IPS-NIHi11 (cell line): ENCODE results near the gene ATP13A2.

Experiments used
- DNase-seq: peaks from one replicate; pipeline ENCODE4 v3.0.0; 2012; ENCODE audit warnings: mixed read lengths, low spot score

ATP13A2 gene, protein sequence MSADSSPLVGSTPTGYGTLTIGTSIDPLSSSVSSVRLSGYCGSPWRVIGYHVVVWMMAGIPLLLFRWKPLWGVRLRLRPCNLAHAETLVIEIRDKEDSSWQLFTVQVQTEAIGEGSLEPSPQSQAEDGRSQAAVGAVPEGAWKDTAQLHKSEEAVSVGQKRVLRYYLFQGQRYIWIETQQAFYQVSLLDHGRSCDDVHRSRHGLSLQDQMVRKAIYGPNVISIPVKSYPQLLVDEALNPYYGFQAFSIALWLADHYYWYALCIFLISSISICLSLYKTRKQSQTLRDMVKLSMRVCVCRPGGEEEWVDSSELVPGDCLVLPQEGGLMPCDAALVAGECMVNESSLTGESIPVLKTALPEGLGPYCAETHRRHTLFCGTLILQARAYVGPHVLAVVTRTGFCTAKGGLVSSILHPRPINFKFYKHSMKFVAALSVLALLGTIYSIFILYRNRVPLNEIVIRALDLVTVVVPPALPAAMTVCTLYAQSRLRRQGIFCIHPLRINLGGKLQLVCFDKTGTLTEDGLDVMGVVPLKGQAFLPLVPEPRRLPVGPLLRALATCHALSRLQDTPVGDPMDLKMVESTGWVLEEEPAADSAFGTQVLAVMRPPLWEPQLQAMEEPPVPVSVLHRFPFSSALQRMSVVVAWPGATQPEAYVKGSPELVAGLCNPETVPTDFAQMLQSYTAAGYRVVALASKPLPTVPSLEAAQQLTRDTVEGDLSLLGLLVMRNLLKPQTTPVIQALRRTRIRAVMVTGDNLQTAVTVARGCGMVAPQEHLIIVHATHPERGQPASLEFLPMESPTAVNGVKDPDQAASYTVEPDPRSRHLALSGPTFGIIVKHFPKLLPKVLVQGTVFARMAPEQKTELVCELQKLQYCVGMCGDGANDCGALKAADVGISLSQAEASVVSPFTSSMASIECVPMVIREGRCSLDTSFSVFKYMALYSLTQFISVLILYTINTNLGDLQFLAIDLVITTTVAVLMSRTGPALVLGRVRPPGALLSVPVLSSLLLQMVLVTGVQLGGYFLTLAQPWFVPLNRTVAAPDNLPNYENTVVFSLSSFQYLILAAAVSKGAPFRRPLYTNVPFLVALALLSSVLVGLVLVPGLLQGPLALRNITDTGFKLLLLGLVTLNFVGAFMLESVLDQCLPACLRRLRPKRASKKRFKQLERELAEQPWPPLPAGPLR

DNA sequence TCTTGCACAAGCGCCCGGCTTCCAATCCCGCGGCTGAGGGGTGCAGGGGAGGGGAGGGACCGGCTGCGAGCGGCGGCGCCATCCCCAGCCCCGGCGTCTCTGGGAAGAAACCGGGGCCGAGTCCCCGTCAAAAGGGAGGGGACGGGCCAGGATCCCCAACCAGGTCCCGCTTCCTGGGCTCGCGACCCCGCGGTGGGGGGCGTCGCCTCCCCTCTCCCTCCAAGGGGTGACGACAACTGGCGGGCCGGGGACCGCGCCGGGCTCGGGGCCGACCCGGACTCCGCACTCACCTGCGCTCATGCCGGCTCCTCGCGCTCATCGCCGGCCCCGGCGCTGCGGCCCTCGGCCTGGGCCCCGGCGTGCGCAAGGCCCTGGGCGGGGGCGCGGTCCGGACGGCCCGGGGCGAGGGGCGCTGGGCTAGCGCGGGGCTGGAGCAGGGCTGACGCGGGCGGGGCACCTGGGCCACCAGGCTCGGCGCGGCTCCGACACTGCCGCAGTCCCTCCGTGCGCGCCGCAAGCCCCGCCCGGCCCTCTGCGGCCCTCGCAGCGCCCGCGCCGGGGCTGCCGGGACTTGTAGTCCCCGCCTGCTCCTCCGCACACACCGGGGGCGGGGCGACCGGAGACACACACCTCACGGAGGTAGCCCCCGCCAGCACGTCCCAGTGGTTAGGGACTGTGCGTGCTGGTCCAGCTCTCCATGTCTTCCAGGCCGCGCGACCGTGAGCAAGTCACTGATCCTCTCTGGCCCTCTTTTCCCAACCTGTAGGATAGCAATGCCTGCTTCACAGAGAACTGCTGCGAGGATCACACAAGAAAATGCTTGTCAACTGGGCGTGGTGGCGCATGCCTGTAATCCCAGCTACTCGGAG is at the start of gene ATP13A2:
Gene ATP13A2, minus strand, starts transcription at position 490 of the 869 bp plus-strand sequence. Its CDS starts 190 bp downstream, at position 300.
- peak; percentile 95 for DNase-seq

DNA sequence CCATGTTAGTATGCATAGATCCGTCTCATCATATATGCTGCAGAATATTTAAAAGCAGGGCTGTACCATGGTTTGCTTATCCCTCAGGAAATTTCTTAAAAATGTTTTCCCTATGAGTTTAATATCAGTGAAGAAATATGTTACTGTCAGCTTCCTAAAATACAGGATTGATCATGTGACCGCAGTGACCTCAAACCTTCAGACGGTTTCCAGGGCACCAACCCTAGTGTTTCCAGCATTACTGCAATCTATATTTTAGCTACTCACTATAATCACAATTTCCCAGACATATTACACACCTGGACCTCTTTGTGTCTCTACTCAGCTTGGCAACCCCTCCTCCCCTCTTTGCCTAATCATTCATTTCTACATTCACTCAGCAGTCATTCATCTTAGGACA is 49.8 kb upstream of the ATP13A2 start:
- no peak for DNase-seq

DNA sequence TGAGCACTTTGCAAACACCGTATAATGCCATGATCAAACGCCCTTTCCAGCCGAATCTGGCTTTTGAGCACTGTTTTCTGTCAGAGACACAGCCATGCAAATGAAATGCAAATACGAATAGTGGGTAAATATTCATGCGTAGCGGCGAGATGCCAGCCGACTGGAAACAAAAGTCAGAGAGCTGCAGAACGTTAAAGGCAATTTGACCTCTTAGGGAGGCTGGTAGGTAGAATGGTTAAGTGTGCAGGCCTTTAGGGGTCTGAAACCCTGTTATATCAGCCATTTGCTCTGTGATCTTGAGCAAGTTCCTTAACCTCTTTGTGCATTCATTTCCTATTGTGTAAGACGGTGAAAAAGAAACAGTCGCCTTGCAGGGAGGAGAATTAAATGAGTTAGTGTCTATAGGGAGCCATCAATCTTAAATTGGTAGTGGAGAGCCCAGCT is 48.6 kb upstream of the ATP13A2 start:
- no peak for DNase-seq

DNA sequence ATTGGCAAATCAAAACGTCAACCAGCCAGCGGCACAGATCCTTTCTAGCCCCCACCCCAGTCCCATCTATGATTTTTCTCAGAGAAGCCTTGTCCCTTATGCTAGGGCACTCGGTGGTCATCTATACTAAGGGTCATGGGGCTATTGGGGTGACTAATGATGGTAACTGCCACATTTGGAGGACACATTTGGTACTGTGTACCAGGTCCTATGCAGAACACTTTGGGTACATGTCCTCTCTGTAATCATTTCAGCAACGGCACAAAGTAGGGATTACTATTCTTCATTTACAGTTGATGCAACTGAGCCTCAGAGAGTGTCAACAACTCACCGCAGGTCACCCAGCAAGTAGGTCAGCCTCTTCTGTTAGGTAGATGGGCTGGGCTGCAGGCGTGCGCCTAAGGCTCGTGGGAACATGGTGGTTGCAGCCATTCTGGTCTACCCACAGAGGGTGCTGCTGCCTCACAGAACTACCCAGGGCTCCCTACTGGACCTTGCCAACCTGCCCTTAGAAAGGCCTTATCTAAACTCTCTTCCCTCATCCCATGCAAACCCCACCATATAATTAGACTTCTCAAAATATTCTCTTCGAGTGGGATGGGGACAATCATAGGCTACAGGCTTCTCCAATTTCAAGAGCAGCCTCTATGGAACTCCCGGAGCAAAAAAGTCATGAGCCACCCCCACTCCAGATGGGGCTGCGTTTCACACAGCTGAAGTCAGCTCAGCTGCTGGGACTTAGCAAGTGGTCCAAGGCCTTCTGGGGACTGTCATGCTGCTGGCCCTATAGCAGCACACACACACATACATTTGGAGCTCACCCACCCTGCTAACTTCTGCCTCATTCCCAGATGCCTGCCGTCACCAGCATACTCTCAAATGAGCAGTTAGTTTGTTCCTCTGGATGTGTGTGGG is 47.9 kb upstream of the ATP13A2 start:
- peak; percentile 83 for DNase-seq

DNA sequence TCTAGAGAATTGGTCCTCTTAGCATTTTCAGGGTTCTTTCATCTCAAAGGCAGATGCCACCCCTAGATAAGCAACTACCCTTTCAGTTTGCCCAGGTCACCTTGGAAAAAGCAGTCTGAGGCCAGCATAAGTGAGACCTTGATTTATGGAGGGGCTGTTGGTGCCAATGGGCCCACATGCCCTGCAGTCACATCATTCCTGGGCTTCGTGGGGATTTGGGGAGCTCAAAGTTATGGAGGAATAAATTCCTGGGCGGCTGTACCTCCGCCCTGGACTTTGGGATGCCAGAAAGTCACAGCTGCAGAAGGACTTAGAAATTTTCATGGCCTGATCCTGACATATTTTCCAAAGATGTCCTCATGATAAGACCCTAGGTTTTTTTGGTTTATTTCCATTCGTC is 44.8 kb upstream of the ATP13A2 start:
- no peak for DNase-seq

DNA sequence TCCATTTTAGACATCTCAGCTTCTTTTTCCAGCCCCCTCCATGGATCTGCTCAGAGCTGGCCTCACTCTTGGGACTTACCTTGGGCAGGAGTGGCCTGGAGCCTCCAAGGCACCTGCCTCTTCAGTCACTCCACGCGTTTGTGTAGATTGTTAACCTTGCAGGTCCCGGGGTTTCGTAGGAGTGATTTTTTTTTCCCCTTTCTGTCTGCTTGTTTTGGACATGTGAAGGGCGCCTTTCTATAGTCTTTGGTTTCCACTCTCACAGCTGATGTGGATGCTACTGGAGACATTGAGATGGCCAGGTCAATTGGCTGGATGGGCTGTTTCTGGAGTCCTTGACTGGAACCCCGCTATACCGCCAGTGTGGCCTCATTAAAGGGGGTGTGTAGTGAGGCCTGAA is 44.1 kb upstream of the ATP13A2 start:
- no peak for DNase-seq

DNA sequence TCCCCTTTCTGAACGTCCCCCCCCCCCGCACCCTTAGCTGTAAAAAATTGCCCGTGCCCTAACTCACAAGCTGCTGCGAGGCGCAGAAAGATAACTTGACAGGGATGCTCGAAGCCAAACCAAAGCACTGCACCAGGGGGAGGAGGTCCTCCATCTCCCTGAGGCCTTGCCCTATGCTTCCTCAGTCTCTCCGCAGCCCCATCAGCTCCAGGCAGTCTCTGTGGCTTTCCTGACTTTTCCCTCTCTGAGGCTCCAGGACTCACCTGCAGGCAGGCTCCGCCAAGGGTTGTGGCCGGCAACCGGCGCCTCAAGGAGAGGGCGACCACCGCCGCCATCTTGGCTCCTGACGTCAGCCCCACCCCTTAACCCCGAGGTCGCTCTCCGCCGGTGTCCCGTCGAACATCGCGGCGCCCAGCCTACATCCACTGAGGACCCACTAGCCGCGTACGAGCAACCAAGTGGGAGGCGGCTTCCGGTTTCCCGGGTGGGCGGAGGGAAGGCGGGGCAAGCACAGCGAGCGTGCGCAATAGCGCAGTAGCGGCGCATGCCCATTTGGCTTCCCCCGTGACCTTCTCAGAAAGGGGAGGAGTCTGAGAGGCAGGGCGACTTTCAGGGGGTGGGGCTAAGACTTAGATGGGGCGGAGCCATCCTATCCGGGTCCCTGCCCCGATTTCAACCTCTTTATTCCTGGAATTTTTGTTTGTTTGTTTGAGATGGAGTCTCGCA is 42.1 kb upstream of the ATP13A2 start, which contains the start of gene SDHB:
Gene SDHB, minus strand, starts transcription at position 348 of the 726 bp plus-strand sequence. Its CDS starts 13 bp downstream, at position 335.
- DNase-seq = peak; percentile 99

DNA sequence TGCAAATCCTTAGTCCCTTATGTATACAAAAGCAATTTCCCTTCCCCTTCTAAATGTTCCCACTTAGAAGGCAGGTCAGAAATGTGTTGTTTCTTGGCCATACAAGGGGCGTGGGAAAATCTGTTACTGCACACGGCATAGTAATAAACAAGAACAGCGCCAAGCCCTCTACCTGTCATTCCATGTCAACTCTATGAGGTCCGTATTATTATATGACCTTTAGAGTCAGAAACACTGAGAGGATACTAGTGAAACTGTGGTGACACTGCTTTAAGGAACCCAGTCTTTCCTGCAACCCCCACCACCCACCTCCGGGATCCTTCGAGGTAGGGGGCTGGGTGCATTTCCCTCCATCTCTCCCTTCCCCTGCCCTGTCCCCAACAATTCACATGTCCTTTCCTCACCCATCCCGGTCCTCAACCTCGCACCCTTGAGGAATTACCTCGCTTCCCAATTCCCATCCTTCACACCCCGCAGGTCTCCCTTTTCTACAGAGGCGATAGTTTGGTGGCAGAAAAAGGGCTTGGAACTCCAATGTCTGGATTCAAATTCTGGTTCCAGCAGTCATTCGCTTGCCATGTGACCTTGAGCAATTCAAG is 41.5 kb upstream of the ATP13A2 start:
- DNase-seq = no peak

DNA sequence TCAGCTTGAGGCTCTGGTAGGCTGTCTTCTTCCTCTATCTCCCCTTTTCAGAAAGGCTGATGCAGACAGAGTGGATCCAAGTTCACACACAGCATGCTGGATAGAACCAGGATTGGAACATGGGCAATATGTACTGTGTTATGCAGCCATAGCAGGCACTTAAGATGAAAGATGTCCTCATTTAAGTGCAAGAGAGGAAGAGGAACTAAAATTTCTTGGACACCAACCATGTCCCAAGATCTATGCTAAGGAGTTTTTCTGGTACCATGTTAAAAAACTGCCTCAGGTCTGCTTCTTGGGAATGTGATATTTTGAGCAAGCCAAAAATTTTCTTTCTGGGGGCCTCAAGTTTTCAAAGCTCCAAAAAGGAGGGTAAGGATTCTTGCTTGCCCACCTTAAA is 40.9 kb upstream of the ATP13A2 start:
- DNase-seq = no peak

DNA sequence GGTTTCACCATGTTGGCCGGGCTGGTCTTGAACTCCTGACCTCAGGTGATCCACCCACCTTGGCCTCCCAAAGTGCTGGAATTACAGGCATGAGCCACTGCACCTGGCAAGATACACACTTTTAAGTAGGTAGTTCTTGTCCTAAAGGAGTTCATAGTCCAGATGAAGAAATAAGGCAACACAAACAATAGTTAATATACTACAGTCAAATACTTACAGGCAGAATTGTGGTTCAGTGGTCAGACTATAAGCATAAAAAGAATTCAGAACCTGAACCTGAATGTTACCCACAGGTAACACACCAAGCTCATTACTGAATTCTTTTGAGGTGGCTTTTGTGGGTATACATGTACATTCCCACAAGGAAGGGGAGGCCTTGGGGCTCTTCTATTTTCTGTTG is 40.3 kb upstream of the ATP13A2 start:
- DNase-seq = no peak

DNA sequence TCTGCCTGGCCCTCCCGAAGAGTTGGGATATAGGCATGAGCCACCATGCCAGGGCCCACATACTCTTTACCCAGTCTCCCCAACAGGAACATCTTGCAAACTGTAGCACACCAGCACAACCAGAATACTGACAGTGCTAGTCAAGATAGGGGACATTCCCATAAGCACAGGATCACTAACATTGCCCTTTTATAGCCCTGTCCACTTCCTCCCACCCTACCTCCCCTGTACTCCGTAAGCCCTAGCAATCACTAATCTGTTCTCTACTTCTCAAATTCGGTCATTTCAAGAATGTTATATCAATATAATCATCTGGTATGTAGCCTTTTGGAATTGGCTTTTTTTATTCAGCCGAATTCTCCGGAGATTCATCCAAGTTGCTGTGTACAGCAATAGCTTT is 36.2 kb upstream of the ATP13A2 start:
- no peak for DNase-seq

DNA sequence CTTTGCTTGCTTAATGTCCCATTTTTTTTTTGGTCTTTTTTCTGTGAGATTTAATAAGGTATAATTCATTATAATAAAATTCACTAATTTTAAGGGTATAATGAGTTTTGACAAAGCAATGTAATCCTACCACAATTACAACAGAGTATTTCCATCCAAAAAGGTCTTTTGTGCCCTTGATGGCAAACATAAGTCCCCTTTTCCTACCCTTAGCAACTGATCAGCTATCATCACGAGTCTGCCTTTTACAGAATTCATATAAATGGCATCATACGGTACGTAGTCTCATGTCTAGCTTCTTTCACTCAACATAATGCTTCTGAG is 34.6 kb upstream of the ATP13A2 start:
- no peak for DNase-seq

DNA sequence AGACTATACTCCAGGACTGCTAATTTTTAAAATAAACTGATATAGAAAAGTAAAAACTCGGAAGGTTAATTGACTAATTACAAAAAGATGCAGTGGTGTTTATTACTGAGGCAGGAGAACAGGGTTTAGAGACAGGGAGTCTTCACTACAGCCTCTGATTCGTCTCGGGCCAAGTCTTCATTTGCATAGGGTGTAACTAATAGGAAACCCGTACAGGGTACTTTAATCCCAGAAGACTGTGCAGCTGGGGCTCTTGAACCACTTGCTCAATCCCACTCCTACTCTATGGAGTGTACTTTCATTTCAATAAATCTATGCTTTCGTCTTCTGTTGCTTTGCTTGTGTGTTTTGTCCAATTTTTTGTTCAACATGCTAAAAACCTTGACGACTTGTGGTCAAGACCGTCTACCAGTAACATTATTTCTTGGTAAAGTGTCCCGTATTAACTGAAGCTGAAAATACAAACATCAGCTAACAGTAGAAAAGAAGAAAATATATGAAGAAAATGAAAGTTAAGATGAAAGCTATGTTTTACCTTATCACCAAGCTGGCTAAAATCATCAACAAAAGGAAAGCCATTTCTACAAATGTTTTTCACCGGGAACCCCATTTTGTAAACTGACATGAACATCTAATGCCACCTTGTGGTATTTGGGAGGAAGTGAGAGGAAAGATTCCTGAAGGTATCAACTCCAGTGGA is 34.1 kb upstream of the ATP13A2 start:
- DNase-seq = peak; percentile 62

DNA sequence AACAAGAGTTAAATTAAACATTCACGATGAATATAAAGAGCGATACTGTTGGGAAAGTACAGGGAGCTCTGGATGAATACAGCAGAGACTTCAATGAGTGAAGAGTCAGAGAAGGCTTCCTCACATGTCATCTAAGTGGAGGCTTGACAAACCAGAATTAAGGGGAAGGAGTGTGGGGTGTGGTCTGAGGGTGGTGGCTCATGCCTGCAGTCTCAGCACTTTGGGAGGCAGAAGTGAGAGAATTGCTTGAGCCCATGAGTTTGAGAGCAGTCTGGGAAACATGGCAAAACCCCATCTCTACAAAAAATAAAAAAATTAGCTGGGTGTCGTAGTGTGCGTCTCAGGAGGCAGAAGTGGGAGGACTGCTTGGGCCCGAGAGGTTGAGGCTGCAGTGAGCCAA is 33.4 kb upstream of the ATP13A2 start:
- DNase-seq = no peak

DNA sequence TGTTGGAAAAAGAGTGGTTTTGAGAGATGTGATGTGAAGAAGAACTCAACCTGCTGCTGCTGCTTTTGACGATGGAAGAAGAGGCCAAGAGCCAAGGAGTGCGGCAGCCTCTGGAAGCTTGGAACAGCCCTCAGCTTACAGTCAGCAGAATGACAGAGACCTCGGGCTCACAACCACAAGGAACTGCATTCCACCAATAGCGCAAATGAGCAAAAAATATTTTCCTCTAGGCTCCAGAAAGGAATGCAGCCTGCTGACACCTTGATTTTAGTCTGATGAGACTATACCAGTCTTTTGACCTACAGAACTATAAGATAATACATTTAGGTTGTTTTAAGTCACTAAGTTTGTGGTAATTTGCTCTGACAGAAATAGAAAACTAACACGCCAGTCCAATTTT is 31.9 kb upstream of the ATP13A2 start:
- no peak for DNase-seq

DNA sequence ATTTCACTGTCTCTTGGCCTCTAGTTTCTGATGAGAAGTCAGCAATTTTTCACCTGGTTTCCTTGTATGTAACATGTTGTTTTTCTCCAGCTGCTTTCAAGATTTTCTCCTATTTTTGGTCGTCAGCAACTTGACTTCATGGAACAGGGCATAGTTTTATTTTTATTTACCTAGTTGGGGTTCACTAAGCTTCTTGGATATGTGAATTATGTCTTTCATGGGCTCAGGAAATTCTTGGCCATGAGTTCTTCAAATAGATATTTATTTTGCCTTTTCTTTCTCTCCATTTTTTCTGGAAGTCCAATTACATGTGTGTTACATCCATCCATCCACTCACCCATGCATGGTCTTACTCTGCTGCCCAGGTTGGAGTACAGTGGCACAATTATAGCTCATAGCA is 28.4 kb upstream of the ATP13A2 start:
- no peak for DNase-seq

DNA sequence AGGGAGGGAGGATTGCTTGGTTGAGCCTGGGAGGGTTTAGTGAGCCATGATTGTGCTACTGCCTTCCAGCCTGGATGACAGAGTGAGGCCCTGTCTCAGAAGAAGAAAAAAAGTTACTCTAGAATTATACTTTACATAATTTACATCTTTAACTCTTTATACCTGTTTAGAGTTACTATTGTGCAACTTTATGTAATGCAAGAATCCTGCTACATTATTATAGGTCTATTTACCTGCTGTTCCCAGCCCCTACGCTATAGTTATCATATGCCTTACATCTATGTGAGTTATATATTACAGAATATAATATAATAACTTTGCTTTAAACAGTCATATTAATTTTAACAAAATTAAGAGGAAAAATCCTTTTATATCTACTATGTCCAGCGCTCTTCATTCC is 27.8 kb upstream of the ATP13A2 start:
- DNase-seq = no peak

DNA sequence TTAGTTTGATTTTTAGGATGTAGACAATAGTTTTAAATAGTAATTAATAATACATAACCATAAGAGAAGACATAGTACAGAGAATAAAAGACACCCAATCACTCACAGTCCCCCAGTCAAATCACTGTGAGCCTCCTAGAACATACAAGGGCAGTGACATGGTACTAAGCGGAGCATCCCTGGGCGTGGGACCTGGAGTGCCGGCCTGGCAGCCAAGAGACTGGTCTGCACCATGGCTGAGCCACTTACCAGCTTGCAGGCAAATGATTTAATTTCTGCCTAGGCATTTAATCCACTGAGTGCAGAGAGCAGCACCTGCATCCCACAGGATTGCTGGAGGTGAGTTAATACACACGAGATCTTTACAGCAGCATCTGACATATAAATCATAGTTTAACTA is 21.8 kb upstream of the ATP13A2 start:
- no peak for DNase-seq

DNA sequence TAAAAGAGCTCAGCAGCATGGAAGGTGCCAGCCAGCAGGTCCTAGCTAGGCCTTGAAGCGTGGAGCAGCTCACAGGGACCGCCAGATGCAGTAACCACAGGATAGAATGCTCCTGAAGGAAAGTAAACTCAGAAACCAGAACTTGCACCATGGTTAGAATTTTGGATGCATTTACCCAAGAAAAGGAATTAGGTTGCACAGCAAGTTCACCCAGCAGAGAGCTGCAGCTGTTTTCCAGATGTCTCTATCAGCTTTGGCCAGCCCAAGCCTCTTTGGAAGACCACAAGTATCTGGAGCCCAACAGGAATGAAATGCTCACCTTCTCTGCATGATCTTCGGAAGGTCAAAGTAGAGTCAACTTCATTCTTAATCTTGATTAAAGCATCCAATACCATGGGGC is 21.0 kb upstream of the ATP13A2 start:
- DNase-seq = no peak
